HG03139 (cell line): ENCODE measurements around the gene DCAF8.
"Not testable (repeated sequence)": the region's sequence is repeated elsewhere in the genome, so short reads cannot be mapped to it uniquely, and the experiment has no call there.

Source experiments
- ATAC-seq: cut with Tn5 transposase; IDR thresholded peaks from one replicate; pipeline ENCODE4 v1.9.1; 2021; ENCODE audit not compliant: unreplicated experiment

The DCAF8 gene

GRCh38 chr1:160261893-160262794 lies at the start of gene DCAF8:
Gene DCAF8, minus strand, starts transcription at chr1:160262549. Its CDS starts 18,541 bp downstream, at chr1:160244008.
- ATAC-seq = peak; percentile 83

- no peak for ATAC-seq
These were observed 47.2 kb upstream of the DCAF8 start for GRCh38 chr1:160309571-160309970.

- ATAC-seq = no peak
These were observed 46.8 kb upstream of the DCAF8 start for GRCh38 chr1:160309185-160309557.

GRCh38 chr1:160308451-160309184 lies 46.3 kb upstream of the DCAF8 start:
- ATAC-seq = no peak

- no peak for ATAC-seq
These were observed 44.9 kb upstream of the DCAF8 start for GRCh38 chr1:160307118-160307791.

GRCh38 chr1:160300173-160300572 lies 37.8 kb upstream of the DCAF8 start:
- ATAC-seq = no peak

- ATAC-seq = no peak
These were observed 33.7 kb upstream of the DCAF8 start for GRCh38 chr1:160296036-160296435.

- no peak for ATAC-seq
These were observed 30.9 kb upstream of the DCAF8 start for GRCh38 chr1:160293020-160293968.

- peak; percentile 57 for ATAC-seq
These were observed 29.2 kb upstream of the DCAF8 start for GRCh38 chr1:160291248-160292220.

GRCh38 chr1:160287769-160288168 lies 25.4 kb upstream of the DCAF8 start:
- ATAC-seq = not testable (repeated sequence)

GRCh38 chr1:160285506-160285905 lies 23.2 kb upstream of the DCAF8 start:
- no peak for ATAC-seq

GRCh38 chr1:160284782-160285344 lies 22.5 kb upstream of the DCAF8 start, which contains the start of gene PEX19:
Gene PEX19, minus strand, starts transcription at chr1:160285133. Its CDS starts 9 bp downstream, at chr1:160285124.
- ATAC-seq = peak; percentile 92

GRCh38 chr1:160284220-160284781 lies 22.0 kb upstream of the DCAF8 start:
- no peak for ATAC-seq

GRCh38 chr1:160282807-160283206 lies 20.5 kb upstream of the DCAF8 start:
- no peak for ATAC-seq

GRCh38 chr1:160277987-160278386 lies 15.6 kb upstream of the DCAF8 start:
- no peak for ATAC-seq

GRCh38 chr1:160277330-160277729 lies 15.0 kb upstream of the DCAF8 start:
- ATAC-seq = no peak

GRCh38 chr1:160271025-160271424 lies 8.7 kb upstream of the DCAF8 start:
- ATAC-seq = no peak

- no peak for ATAC-seq
These were observed 5.1 kb upstream of the DCAF8 start for GRCh38 chr1:160267284-160267991.
